Astrocyte of the cerebellum (primary cell): Measurements from ENCODE around the gene FAF1.

Source experiments
- DNase-seq: peaks from one replicate; pipeline ENCODE4 v3.0.0-alpha.2; 2011; ENCODE audit warnings: low read depth
- H3K4me3 ChIP-seq: 2 replicates; pipeline ENCODE4 v1.5.1; 2011; ENCODE audit warnings: mild to moderate bottlenecking, low read depth, low read length, moderate library complexity
- in situ Hi-C: cut with HindIII; loops from 2 replicates; pipeline ENCODE4 v1.10.0; 2017; ENCODE audit warnings: low sequenced_read_pairs
- TF ChIP-seq, protein P1 (sequence below): IDR thresholded peaks from 2 replicates; pipeline ENCODE4 v1.5.1; 2012; ENCODE audit warnings: low read length, low read depth, moderate library complexity, mild to moderate bottlenecking; ENCODE audit errors: missing control alignments

FAF1 gene

DNA sequence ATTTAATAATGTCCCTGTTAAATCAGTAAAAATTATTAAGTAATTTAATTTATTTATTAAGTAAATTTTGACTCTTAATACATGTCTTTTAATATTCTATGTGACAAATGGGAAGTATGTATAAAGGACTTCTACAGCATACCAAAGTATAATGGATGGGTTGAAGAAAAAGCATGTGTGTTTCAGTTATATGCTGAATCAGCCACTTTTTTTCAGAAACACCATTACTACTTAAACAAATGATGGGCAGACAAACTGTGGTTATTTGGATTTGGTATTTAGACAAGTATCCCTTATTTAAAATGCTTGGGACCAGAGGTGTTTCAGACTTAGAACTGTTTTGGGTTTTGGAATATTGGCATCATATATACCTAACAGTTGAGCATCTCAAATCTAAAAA, 360.5 kb downstream of the FAF1 start:
- DNase-seq, result no peak
- in situ Hi-C loops, result no loop called here
- H3K4me3 ChIP-seq, result no peak overlapping the region
- TF ChIP-seq, protein P1, sequence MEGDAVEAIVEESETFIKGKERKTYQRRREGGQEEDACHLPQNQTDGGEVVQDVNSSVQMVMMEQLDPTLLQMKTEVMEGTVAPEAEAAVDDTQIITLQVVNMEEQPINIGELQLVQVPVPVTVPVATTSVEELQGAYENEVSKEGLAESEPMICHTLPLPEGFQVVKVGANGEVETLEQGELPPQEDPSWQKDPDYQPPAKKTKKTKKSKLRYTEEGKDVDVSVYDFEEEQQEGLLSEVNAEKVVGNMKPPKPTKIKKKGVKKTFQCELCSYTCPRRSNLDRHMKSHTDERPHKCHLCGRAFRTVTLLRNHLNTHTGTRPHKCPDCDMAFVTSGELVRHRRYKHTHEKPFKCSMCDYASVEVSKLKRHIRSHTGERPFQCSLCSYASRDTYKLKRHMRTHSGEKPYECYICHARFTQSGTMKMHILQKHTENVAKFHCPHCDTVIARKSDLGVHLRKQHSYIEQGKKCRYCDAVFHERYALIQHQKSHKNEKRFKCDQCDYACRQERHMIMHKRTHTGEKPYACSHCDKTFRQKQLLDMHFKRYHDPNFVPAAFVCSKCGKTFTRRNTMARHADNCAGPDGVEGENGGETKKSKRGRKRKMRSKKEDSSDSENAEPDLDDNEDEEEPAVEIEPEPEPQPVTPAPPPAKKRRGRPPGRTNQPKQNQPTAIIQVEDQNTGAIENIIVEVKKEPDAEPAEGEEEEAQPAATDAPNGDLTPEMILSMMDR, result no peak

DNA sequence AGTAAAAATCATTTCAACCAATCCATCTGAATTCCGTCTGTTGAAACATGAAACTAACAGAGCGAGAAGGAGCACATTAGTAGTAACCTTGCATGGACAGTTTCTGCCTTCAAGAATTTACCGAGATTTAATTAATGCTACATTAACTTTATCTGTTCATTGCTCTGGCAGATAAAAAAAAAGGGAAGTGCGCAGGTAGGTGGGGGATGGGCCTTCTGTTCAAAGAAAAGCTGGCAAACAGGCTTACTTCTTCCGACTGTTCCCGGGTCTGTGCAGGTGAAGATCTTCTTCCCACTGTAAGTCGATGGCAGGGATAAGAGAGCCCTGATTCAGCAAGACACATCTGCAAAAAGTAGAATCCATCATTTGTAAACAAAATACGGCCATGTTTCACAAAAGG, 364.2 kb downstream of the FAF1 start:
- DNase-seq, result no peak
- H3K4me3 ChIP-seq, result no peak overlapping the region
- TF ChIP-seq, protein P1, result no peak
- in situ Hi-C loops, result no loop called here

DNA sequence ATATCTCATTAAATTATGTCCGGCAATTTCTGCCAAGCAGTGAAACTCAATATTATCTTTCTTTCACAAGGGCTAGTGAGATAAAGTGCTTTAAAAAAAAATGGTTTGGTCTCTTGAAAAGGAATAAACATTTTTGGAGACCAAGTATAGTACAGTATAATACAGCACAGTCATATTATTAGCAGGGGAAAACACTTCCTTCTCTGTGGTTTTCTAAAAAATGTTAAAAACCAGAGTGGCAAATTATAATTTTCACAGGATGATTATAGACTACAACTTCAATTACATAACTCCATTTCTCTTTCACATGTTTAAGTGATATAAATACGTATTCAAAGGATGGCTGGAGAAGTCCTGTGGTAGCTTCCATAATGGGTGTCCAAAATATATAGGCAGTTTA, 366.6 kb downstream of the FAF1 start:
- in situ Hi-C loops, result no loop called here
- TF ChIP-seq, protein P1, result no peak
- no peak overlapping the region for H3K4me3 ChIP-seq
- no peak for DNase-seq

DNA sequence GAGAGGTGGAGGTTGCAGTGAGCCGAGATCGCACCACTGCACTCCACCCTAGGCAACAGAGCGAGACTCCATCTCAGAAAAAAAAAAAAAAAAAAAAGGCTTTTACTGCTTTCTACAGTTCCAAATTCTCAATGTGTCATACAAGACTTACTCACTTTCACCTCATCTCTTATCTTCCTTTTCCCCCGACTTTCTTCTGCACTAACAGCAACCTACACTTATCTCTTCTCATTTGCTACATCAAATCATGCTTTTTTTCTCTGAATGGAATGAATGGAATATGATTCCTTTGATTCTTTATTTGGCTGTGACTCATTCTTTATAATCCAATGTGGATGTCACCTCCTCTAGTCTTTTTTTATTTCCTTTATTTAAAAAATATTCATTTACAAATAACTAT, 368.5 kb downstream of the FAF1 start:
- H3K4me3 ChIP-seq, result no peak overlapping the region

DNA sequence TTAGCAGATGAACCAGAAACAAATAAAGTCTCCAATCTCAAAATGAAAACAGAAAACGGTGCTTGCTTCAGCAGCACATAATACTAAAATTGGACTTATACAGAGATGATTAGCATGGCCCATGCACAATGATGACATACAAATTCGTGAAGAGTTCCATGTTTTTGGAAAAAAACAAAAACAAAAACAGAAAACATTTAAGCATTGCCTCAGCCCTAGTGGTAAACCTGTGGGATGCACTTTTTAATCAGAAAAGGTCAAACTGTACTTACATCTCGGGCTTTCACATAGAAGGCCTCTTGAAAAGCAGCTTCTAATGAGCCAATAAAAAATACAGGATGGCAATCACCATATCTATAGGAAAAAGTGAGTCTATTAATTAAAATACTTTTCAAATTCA, 377.7 kb downstream of the FAF1 start:
- in situ Hi-C loops, result no loop called here
- TF ChIP-seq, protein P1, result no peak
- DNase-seq, result no peak
- H3K4me3 ChIP-seq, result no peak overlapping the region

More for the DNA sequence above, 368.5 kb downstream of the FAF1 start:
- no peak for DNase-seq
- in situ Hi-C loops, result no loop called here
- TF ChIP-seq, protein P1, result no peak

DNA sequence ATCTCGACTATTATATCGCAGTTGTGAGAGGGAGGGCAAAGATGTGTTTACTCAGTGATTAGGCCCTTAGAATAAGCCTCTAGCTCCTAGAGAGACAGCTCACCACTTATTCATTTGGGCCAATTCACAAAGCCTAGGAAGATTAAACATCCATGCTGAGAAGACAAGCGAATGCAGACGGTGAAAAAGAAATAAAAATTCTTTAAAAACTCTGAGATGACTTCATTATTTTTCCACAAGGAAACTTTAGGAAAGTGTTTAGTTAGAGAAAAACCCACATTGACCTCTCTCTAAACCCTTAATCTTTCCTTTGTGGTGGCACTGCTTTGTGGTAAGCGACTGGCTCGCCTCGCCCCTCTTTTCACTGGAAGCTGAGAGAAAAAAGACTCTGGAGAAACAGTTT, 390.0 kb downstream of the FAF1 start:
- H3K4me3 ChIP-seq, result no peak overlapping the region
- TF ChIP-seq, protein P1, result no peak
- in situ Hi-C loops, result no loop called here
- DNase-seq, result peak; percentile 32

DNA sequence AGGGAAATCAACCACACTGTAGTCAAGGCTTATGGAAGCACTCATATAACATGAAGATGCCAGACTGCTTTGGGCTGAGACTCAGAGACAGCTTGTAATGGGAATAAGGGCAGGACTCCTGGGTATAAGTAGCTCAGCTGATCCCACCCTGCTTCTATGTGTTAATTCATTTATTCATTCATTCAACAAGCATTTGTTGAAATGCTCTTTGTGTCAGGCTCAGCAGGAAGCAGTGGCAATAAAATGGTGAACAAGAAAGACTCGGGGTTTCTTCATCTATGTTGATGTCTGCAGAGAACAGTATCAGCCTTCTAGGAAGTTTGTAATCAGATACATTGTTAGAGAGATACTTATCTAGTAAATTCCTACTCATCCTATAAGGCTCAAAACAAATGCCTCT, 391.3 kb downstream of the FAF1 start:
- DNase-seq, result no peak
- no peak overlapping the region for H3K4me3 ChIP-seq
- TF ChIP-seq, protein P1, result no peak
- in situ Hi-C loops, result no loop called here
